OCI-LY3 (cell line): ENCODE results near the gene GPR176.

Experiments used
- H2AFZ ChIP-seq: fragments of 200-600, 300-600 bp; shearing (Covaris generic); 2 replicates; pipeline ENCODE4 v1.6.0; 2014; ENCODE audit warnings: antibody characterized with exemption, low read depth, low read length
- H3K27ac ChIP-seq: fragments of 200-600, 300-600 bp; sonication (generic); 2 replicates; pipeline ENCODE4 v1.5.1; 2014; ENCODE audit warnings: mild to moderate bottlenecking, low read length, moderate library complexity, mixed read lengths
- H3K27me3 ChIP-seq: fragments of 200-600, 300-600 bp; sonication (generic); 2 replicates; pipeline ENCODE4 v1.6.1; 2014; ENCODE audit warnings: low read depth, low read length, mixed read lengths
- H3K36me3 ChIP-seq: fragments of 200-600, 300-600 bp; sonication (generic); replicated peaks from 2 replicates; pipeline ENCODE3; 2014; ENCODE audit warnings: low read depth, low read length, mixed read lengths
- H3K4me1 ChIP-seq: fragments of 300-600, 200-600 bp; sonication (generic); 2 replicates; pipeline ENCODE4 v1.6.1; 2014; ENCODE audit warnings: low read length, mixed read lengths
- H3K4me2 ChIP-seq: fragments of 200-600, 300-600 bp; sonication (generic); 2 replicates; pipeline ENCODE4 v1.6.1; 2014; ENCODE audit warnings: low read length, mixed read lengths
- H3K4me3 ChIP-seq: fragments of 300-600, 200-600 bp; sonication (generic); 2 replicates; pipeline ENCODE4 v1.5.1; 2014; ENCODE audit warnings: antibody characterized with exemption, mild to moderate bottlenecking, low read length, moderate library complexity
- H3K79me2 ChIP-seq: fragments of 300-600, 200-600 bp; shearing (Covaris generic); 2 replicates; pipeline ENCODE4 v1.6.1; 2014; ENCODE audit warnings: mild to moderate bottlenecking, low read length, mixed read lengths
- H3K9ac ChIP-seq: fragments of 300-600, 200-600 bp; shearing (Covaris generic); 2 replicates; pipeline ENCODE4 v1.6.0; 2014; ENCODE audit warnings: mild to moderate bottlenecking, low read length, moderate library complexity
- H3K9me3 ChIP-seq: fragments of 200-600, 300-600 bp; shearing (Covaris generic); 2 replicates; pipeline ENCODE4 v1.6.1; 2014; ENCODE audit warnings: low read length, mixed read lengths; ENCODE audit not compliant: insufficient read depth
- H4K20me1 ChIP-seq: fragments of 200-600, 300-600 bp; sonication (generic); 2 replicates; pipeline ENCODE4 v1.6.1; 2016; ENCODE audit warnings: low read length, mixed read lengths; ENCODE audit not compliant: insufficient read depth
- EZH2phosphoT487 ChIP-seq: fragments of 200-600 bp; shearing (Covaris generic); IDR thresholded peaks from 2 replicates; pipeline ENCODE4 v1.6.1; 2018; ENCODE audit warnings: antibody characterized with exemption, mixed run types, low read depth
- TF ChIP-seq, protein P1 (sequence below): fragments of 200-600, 300-600 bp; sonication (generic); IDR thresholded peaks from 2 replicates; pipeline ENCODE4 v1.5.1; 2014; ENCODE audit warnings: antibody characterized with exemption, low read length, low read depth

GPR176 gene

GRCh38 chr15:39947401-39948197 is 27.5 kb upstream of the GPR176 start:
- Histone ChIP-seq H3K4me2 (no peak overlapping the region), H2AFZ (no peak overlapping the region), H3K27me3 (no peaks in the 10 kb centered on the region), H3K4me3 (no peak overlapping the region), H3K36me3 (peaks cover 34% of the 10 kb centered on the region), H3K9me3 (no peaks in the 10 kb centered on the region), H3K4me1 (no peaks in the 10 kb centered on the region), H3K79me2 (no peaks in the 10 kb centered on the region), H3K9ac (no peak overlapping the region), H4K20me1 (no peaks in the 10 kb centered on the region), H3K27ac (no peak overlapping the region)
- TF ChIP-seq EZH2phosphoT487: no peak
- TF ChIP-seq, protein P1, sequence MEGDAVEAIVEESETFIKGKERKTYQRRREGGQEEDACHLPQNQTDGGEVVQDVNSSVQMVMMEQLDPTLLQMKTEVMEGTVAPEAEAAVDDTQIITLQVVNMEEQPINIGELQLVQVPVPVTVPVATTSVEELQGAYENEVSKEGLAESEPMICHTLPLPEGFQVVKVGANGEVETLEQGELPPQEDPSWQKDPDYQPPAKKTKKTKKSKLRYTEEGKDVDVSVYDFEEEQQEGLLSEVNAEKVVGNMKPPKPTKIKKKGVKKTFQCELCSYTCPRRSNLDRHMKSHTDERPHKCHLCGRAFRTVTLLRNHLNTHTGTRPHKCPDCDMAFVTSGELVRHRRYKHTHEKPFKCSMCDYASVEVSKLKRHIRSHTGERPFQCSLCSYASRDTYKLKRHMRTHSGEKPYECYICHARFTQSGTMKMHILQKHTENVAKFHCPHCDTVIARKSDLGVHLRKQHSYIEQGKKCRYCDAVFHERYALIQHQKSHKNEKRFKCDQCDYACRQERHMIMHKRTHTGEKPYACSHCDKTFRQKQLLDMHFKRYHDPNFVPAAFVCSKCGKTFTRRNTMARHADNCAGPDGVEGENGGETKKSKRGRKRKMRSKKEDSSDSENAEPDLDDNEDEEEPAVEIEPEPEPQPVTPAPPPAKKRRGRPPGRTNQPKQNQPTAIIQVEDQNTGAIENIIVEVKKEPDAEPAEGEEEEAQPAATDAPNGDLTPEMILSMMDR: no peak

DNA sequence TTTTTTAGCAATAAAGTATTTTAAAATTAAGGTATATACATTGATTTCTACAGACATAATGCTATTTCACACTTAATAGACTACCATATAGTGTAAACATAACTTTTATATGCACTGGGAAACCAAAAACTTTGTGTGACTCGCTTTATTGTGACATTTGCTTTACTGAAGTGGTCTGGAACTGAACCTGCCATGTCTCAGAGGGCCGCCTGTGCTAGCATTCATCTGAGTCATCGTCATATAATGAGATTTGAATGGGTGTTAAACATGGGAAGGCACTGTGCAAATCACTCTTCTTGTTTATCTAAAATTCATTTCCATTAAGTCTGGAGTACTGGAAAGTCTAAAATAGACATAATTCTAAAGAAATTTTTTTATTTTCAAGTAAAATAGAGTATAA is 26.8 kb upstream of the GPR176 start:
- Histone ChIP-seq H2AFZ (no peak overlapping the region), H3K79me2 (no peaks in the 10 kb centered on the region), H3K9ac (no peak overlapping the region), H3K4me2 (no peak overlapping the region), H3K9me3 (no peaks in the 10 kb centered on the region), H3K4me1 (no peaks in the 10 kb centered on the region), H3K27ac (no peak overlapping the region), H3K36me3 (peaks cover 39% of the 10 kb centered on the region), H3K4me3 (no peak overlapping the region), H3K27me3 (no peaks in the 10 kb centered on the region), H4K20me1 (no peaks in the 10 kb centered on the region)
- TF ChIP-seq, protein P1: no peak
- TF ChIP-seq EZH2phosphoT487: no peak

DNA sequence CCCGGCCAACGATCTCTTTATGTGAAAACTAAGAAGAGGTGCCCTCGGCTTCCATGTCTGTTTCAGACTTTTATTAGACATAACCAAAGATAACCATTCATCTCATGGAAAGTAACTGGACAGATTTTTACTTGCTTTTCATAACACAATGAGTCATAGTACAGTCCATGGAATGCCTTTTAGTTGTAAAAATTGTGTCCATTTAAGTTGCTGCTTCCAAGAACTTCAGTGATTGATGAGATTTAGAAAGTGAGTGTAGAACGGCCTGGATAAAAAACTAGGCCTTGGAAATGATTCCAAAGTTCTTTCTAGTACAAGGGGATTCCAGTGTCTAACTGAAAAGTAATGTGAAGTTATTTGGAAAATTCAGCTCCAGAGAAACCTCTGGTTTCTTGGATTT is 24.7 kb upstream of the GPR176 start:
- Histone ChIP-seq H3K9me3 (no peaks in the 10 kb centered on the region), H3K27me3 (no peaks in the 10 kb centered on the region), H3K27ac (no peak overlapping the region), H3K4me3 (no peak overlapping the region), H3K36me3 (peaks cover 56% of the 10 kb centered on the region), H4K20me1 (no peaks in the 10 kb centered on the region), H3K4me2 (no peak overlapping the region), H3K9ac (no peak overlapping the region), H3K79me2 (0 out of 2 replicates have a peak, but pooled peaks cover 4% of the 10 kb centered on the region), H3K4me1 (peaks cover 6% of the 10 kb centered on the region), H2AFZ (no peak overlapping the region)
- no peak for TF ChIP-seq EZH2phosphoT487
- TF ChIP-seq, protein P1: no peak

GRCh38 chr15:39942753-39943150 is 22.7 kb upstream of the GPR176 start:
- Histone ChIP-seq H2AFZ (no peak overlapping the region), H3K4me3 (no peak overlapping the region), H3K4me1 (peaks cover 19% of the 10 kb centered on the region), H4K20me1 (no peaks in the 10 kb centered on the region), H3K79me2 (peaks cover 13% of the 10 kb centered on the region; the same call in 1 of the 2 replicates), H3K4me2 (no peak overlapping the region), H3K27me3 (no peaks in the 10 kb centered on the region), H3K27ac (no peak overlapping the region), H3K9ac (no peak overlapping the region), H3K9me3 (no peaks in the 10 kb centered on the region), H3K36me3 (peaks cover 56% of the 10 kb centered on the region)
- TF ChIP-seq, protein P1: no peak
- no peak for TF ChIP-seq EZH2phosphoT487
